Keratinocyte (primary cell): ENCODE results near the gene UBA52. TPM values are rescaled to one million over a fixed set of nuclear protein-coding genes. Genes with fewer than 3 reads are reported as not detected.

Source experiments
- DNase-seq: peaks from one replicate; pipeline ENCODE4 v3.0.0-alpha.2; 2011; ENCODE audit warnings: low read depth, missing footprints, low spot score
- FAIRE-seq: peaks from 2 replicates; lab custom pipeline; 2011; peaks lifted over from hg19 to GRCh38; lab: Jason Lieb, UNC
- H2AFZ ChIP-seq: 2 replicates; pipeline ENCODE4 v1.6.0; 2012; ENCODE audit warnings: low read length, control low read depth, inconsistent platforms; ENCODE audit not compliant: control insufficient read depth
- H3K27ac ChIP-seq: 2 replicates; pipeline ENCODE4 v1.5.1; 2011; ENCODE audit warnings: low read length; ENCODE audit not compliant: control insufficient read depth, insufficient read depth
- H3K27me3 ChIP-seq: 3 replicates; pipeline ENCODE4 v1.6.0; 2011; ENCODE audit warnings: low read length; ENCODE audit not compliant: control insufficient read depth, insufficient read depth; ENCODE audit errors: extremely low read depth
- H3K36me3 ChIP-seq, 2 experiments: 2 replicates in 1 of 2; 3 replicates in 1 of 2; pipeline ENCODE4 v1.5.1; 2011; ENCODE audit warnings: low read length in 2 of 2, mild to moderate bottlenecking in 1 of 2; ENCODE audit not compliant: control insufficient read depth in 2 of 2, insufficient read depth in 2 of 2; ENCODE audit errors: extremely low read depth in 1 of 2
- H3K4me1 ChIP-seq: 3 replicates; pipeline ENCODE4 v1.5.1; 2011; ENCODE audit warnings: low read length; ENCODE audit not compliant: control insufficient read depth, insufficient read depth; ENCODE audit errors: extremely low read depth
- H3K4me2 ChIP-seq: 3 replicates; pipeline ENCODE4 v1.6.0; 2011; ENCODE audit warnings: low read depth, low read length; ENCODE audit not compliant: control insufficient read depth, insufficient read depth; ENCODE audit errors: extremely low read depth
- H3K4me3 ChIP-seq, 3 experiments: fragments of 200-600 bp in 1 of 3; sonication (generic) in 1 of 3; 2 replicates in 2 of 3; 3 replicates in 1 of 3; pipeline ENCODE4 v1.5.1; 2011 to 2016; ENCODE audit warnings: low read length in 3 of 3, mild to moderate bottlenecking in 3 of 3, control low read depth in 2 of 3, inconsistent platforms in 1 of 3, low read depth in 1 of 3, mixed read lengths in 1 of 3, mixed run types in 1 of 3, moderate library complexity in 1 of 3; ENCODE audit not compliant: control insufficient read depth in 2 of 3, insufficient read depth in 2 of 3; ENCODE audit errors: extremely low read depth in 1 of 3
- H3K79me2 ChIP-seq: 2 replicates; pipeline ENCODE4 v1.6.0; 2012; ENCODE audit warnings: low read length; ENCODE audit not compliant: control insufficient read depth, insufficient read depth
- H3K9ac ChIP-seq: 3 replicates; pipeline ENCODE4 v1.6.0; 2011; ENCODE audit warnings: low read length; ENCODE audit not compliant: control insufficient read depth, insufficient read depth; ENCODE audit errors: extremely low read depth
- H3K9me1 ChIP-seq: 3 replicates; pipeline ENCODE4 v1.6.0; 2011; ENCODE audit warnings: low read length; ENCODE audit not compliant: control insufficient read depth, insufficient read depth; ENCODE audit errors: extremely low read depth
- H3K9me3 ChIP-seq: 2 replicates; pipeline ENCODE4 v1.5.1; 2012; ENCODE audit warnings: low read depth, low read length; ENCODE audit not compliant: control insufficient read depth
- H4K20me1 ChIP-seq: 3 replicates; pipeline ENCODE4 v1.6.0; 2011; ENCODE audit warnings: low read length; ENCODE audit not compliant: control insufficient read depth, insufficient read depth; ENCODE audit errors: extremely low read depth
- CTCF ChIP-seq, 3 experiments: IDR thresholded peaks in 1 of 3; conservative IDR thresholded peaks in 1 of 3; optimal IDR thresholded peaks in 1 of 3; 2 replicates in 2 of 3; 3 replicates in 1 of 3; pipeline versions ENCODE3 to v1.5.1; 2011; ENCODE audit warnings: low read length in 3 of 3, mild to moderate bottlenecking in 3 of 3, moderate library complexity in 2 of 3, control low read depth in 1 of 3, inconsistent platforms in 1 of 3; ENCODE audit not compliant: insufficient read depth in 2 of 3; ENCODE audit errors: extremely low read depth in 1 of 3
- EZH2 ChIP-seq: IDR thresholded peaks from one replicate; pipeline ENCODE4 v1.6.1; 2012; ENCODE audit warnings: inconsistent platforms, mild to moderate bottlenecking, low read length, moderate library complexity
- dilution Hi-C: fragments of 300-500 bp; cut with MboI; formaldehyde crosslinking; loops from one replicate; pipeline ENCODE4 v1.7.0; 2020; ENCODE audit warnings: low sequenced_read_pairs; ENCODE audit not compliant: extremely low pct_ligation_motif_present
- polyA plus RNA-seq, 5 experiments: library from polyadenylated mRNA; depleted of rRNA in 3 of 5; stranded (reverse) in 3 of 5; stranded (forward) in 1 of 5; unstranded in 1 of 5; fragments of >200 nt; gene quantifications; 1 replicate in 1 of 5; 2 replicates in 3 of 5; 3 replicates in 1 of 5; pipeline versions ENCODE4 v1.2.1 to v1.2.3, GENCODE V29; 2011 to 2012; ENCODE audit warnings: missing spikeins in 2 of 5, low read depth in 1 of 5, low replicate concordance in 1 of 5

Gene UBA52
- polyA plus RNA-seq, 1 donor (not counting 4 experiments of a cell fraction or from before 2014, with no cell fraction given) = 1,376 TPM

DNA sequence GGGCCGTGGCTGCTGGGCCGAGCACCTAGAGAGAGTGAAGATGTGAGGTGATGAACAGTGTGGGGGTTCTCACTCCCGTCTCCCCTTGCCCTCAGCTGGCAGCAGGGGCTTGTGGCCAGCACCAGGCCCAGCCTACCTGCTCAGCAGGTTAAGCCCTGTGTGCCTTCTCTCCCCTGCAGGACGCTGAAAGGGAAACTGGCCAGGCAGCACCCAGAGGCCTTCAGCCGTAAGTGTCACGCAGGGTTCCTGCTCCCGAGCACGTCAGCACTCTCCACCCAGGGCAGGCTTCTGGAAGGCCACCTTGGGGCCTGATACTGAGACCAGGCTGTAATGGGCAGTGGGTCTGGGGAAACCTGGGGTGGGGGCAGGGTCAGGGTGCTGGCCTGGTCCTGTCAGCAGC is 4.7 kb upstream of the UBA52 start:
- H3K9me3 ChIP-seq = no peaks in the 10 kb centered on the region
- H3K9ac ChIP-seq = no peak overlapping the region
- no peak overlapping the region for H3K4me3 ChIP-seq
- H3K9me1 ChIP-seq = no peaks in the 10 kb centered on the region
- no peaks in the 10 kb centered on the region for H3K27me3 ChIP-seq
- TF ChIP-seq EZH2 (no peak), CTCF (optimal IDR thresholded peaks at IDR 0.05 in 1 of 3, IDR thresholded peaks at IDR 0.05 in 1 of 3, conservative IDR thresholded peaks at IDR 0.05 in 1 of 3; ENCODE audit: extremely low read depth in 1 of 3, insufficient read depth in 2 of 3, low read length in 3 of 3) (no peak)
- dilution Hi-C loops = no loop called here
- no peak overlapping the region for H3K4me2 ChIP-seq
- H3K36me3 ChIP-seq = peaks cover 37 to 40% of the 10 kb centered on the region in 2 experiments
- peaks cover 3% of the 10 kb centered on the region for H3K79me2 ChIP-seq
- no peaks in the 10 kb centered on the region for H3K4me1 ChIP-seq
- DNase-seq (no peak), FAIRE-seq (no peak)
- no peaks in the 10 kb centered on the region for H4K20me1 ChIP-seq
- no peak overlapping the region for H3K27ac ChIP-seq
- no peak overlapping the region for H2AFZ ChIP-seq

GRCh38 chr19:18568367-18568766 is 3.3 kb upstream of the UBA52 start:
- no peak for FAIRE-seq

More at GRCh38 chr19:18568367-18568766, 3.3 kb upstream of the UBA52 start:
- no peak overlapping the region for H3K27ac ChIP-seq
- H3K9me3 ChIP-seq = no peaks in the 10 kb centered on the region
- no peaks in the 10 kb centered on the region for H3K27me3 ChIP-seq
- dilution Hi-C loops = no loop called here
- H3K4me3 ChIP-seq = no peak overlapping the region
- TF ChIP-seq EZH2 (no peak), CTCF (optimal IDR thresholded peaks at IDR 0.05 in 1 of 3, IDR thresholded peaks at IDR 0.05 in 1 of 3, conservative IDR thresholded peaks at IDR 0.05 in 1 of 3; ENCODE audit: extremely low read depth in 1 of 3, insufficient read depth in 2 of 3, low read length in 3 of 3) (no peak)
- peaks cover 17% of the 10 kb centered on the region for H3K79me2 ChIP-seq
- H3K4me2 ChIP-seq = no peak overlapping the region
- no peak for DNase-seq
- no peak overlapping the region for H2AFZ ChIP-seq
- H3K36me3 ChIP-seq = peaks cover 36 to 37% of the 10 kb centered on the region in 2 experiments
- H3K9me1 ChIP-seq = peaks cover 2% of the 10 kb centered on the region
- peaks cover 9% of the 10 kb centered on the region for H3K4me1 ChIP-seq
- no peak overlapping the region for H3K9ac ChIP-seq
- peaks cover 9% of the 10 kb centered on the region for H4K20me1 ChIP-seq
